ENCODE data around the gene GPATCH8. TPM values are rescaled to one million over a fixed set of nuclear protein-coding genes. Genes with fewer than 3 reads are reported as not detected.

GPATCH8 gene
- polyA plus RNA-seq, 1 donor (not counting 4 experiments of a cell fraction or from before 2014, with no cell fraction given), result 15.1 TPM

GRCh38 chr17:44358066-44358465 lies 145.1 kb downstream of the GPATCH8 start:
- Histone ChIP-seq H3K9me3 (ENCODE audit: control insufficient read depth, low read depth, low read length) (no peaks in the 10 kb centered on the region), H3K9ac (ENCODE audit: control insufficient read depth, extremely low read depth, insufficient read depth, low read length) (no peak overlapping the region), H3K27ac (ENCODE audit: control insufficient read depth, insufficient read depth, low read length) (no peak overlapping the region), H4K20me1 (ENCODE audit: control insufficient read depth, extremely low read depth, insufficient read depth, low read length) (no peaks in the 10 kb centered on the region), H2AFZ (ENCODE audit: control insufficient read depth, low read length) (no peak overlapping the region), H3K4me1 (ENCODE audit: control insufficient read depth, extremely low read depth, insufficient read depth, low read length) (no peaks in the 10 kb centered on the region), H3K4me3 (ENCODE audit: control insufficient read depth in 2 of 3, extremely low read depth in 1 of 3, insufficient read depth in 2 of 3, low read depth in 1 of 3, low read length in 3 of 3) (no peak overlapping the region), H3K9me1 (ENCODE audit: control insufficient read depth, extremely low read depth, insufficient read depth, low read length) (no peaks in the 10 kb centered on the region), H3K27me3 (ENCODE audit: control insufficient read depth, extremely low read depth, insufficient read depth, low read length) (peaks cover 12% of the 10 kb centered on the region), H3K4me2 (ENCODE audit: control insufficient read depth, extremely low read depth, insufficient read depth, low read depth, low read length) (no peak overlapping the region), H3K36me3 (ENCODE audit: control insufficient read depth in 2 of 2, extremely low read depth in 1 of 2, insufficient read depth in 2 of 2, low read length in 2 of 2) (no peaks in the 10 kb centered on the region), H3K79me2 (ENCODE audit: control insufficient read depth, insufficient read depth, low read length) (no peaks in the 10 kb centered on the region)
- dilution Hi-C loops (cut with MboI; ENCODE audit: extremely low pct_ligation_motif_present, low sequenced_read_pairs), result no loop called here
- TF ChIP-seq EZH2 (IDR thresholded peaks at IDR 0.05; ENCODE audit: low read length), result no peak
- TF ChIP-seq CTCF (optimal IDR thresholded peaks at IDR 0.05 in 1 of 3, IDR thresholded peaks at IDR 0.05 in 1 of 3, conservative IDR thresholded peaks at IDR 0.05 in 1 of 3; ENCODE audit: extremely low read depth in 1 of 3, insufficient read depth in 2 of 3, low read length in 3 of 3), result no peak
- FAIRE-seq, result no peak
- DNase-seq (ENCODE audit: low read depth, low spot score), result no peak

GRCh38 chr17:44356241-44356640 lies 147.0 kb downstream of the GPATCH8 start:
- no peaks in the 10 kb centered on the region for H3K9me1 ChIP-seq (ENCODE audit: control insufficient read depth, extremely low read depth, insufficient read depth, low read length)
- H3K27ac ChIP-seq (ENCODE audit: control insufficient read depth, insufficient read depth, low read length), result no peak overlapping the region

More at GRCh38 chr17:44356241-44356640, 147.0 kb downstream of the GPATCH8 start:
- Histone ChIP-seq H4K20me1 (ENCODE audit: control insufficient read depth, extremely low read depth, insufficient read depth, low read length) (no peaks in the 10 kb centered on the region), H3K79me2 (ENCODE audit: control insufficient read depth, insufficient read depth, low read length) (no peaks in the 10 kb centered on the region), H3K4me2 (ENCODE audit: control insufficient read depth, extremely low read depth, insufficient read depth, low read depth, low read length) (no peak overlapping the region), H3K36me3 (ENCODE audit: control insufficient read depth in 2 of 2, extremely low read depth in 1 of 2, insufficient read depth in 2 of 2, low read length in 2 of 2) (peaks cover 6 to 16% of the 10 kb centered on the region in 2 experiments), H2AFZ (ENCODE audit: control insufficient read depth, low read length) (no peak overlapping the region), H3K4me3 (ENCODE audit: control insufficient read depth in 2 of 3, extremely low read depth in 1 of 3, insufficient read depth in 2 of 3, low read depth in 1 of 3, low read length in 3 of 3) (no peak overlapping the region), H3K9me3 (ENCODE audit: control insufficient read depth, low read depth, low read length) (no peaks in the 10 kb centered on the region), H3K27me3 (ENCODE audit: control insufficient read depth, extremely low read depth, insufficient read depth, low read length) (peaks cover 12% of the 10 kb centered on the region), H3K4me1 (ENCODE audit: control insufficient read depth, extremely low read depth, insufficient read depth, low read length) (no peaks in the 10 kb centered on the region), H3K9ac (ENCODE audit: control insufficient read depth, extremely low read depth, insufficient read depth, low read length) (no peak overlapping the region)
- TF ChIP-seq EZH2 (IDR thresholded peaks at IDR 0.05; ENCODE audit: low read length), result no peak
- peak in 1 of 3 experiments; percentile 20 for TF ChIP-seq CTCF (optimal IDR thresholded peaks at IDR 0.05 in 1 of 3, IDR thresholded peaks at IDR 0.05 in 1 of 3, conservative IDR thresholded peaks at IDR 0.05 in 1 of 3; ENCODE audit: extremely low read depth in 1 of 3, insufficient read depth in 2 of 3, low read length in 3 of 3)
- DNase-seq (ENCODE audit: low read depth, low spot score), result no peak
- dilution Hi-C loops (cut with MboI; ENCODE audit: extremely low pct_ligation_motif_present, low sequenced_read_pairs), result no loop called here
- FAIRE-seq, result no peak

All from keratinocyte (primary cell).